ENCODE data around the gene DLX2.

The DLX2 gene

DNA sequence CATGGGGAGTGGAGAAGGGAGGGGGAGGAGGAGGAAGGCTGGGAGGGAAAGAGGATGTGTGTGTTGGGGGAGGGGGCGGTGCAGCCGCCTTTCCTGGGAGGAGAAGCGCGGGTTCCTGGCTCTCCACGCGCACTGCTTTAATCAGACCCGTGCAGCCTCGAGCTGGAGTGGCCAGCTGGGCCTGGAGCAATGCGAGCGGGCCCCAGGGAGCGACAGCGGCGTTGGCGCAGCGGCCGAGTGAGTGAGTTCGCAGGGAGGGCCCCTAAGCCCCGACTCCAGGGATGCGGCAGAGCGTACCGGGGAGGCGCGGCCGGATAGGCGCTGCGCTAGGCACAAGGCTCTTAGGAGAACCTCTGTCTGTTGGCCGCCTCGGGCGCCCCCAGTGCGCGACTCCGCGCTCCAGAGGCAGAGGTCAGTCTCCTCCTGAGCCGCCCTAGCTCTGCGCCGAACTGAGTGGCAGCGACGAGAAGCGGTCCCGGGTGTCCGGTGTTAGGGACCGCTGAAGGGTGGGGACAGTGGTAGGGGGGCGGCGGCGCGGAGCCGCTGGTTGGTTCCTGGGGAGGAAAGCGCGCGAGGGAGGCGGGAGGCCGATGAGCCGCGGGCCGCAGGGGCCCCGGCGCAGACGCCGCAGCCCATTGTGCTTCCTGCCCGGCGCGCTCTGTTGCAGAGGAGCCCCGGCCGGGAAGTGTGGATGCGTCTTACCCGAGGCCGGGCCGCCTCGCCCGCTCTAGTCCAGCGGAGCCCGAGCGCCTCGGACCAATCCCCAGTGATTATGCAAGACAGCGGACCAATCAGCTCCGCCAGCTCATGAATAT, 17.8 kb downstream of the DLX2 start:
- no peaks in the 10 kb centered on the region for H3K36me3 ChIP-seq (ENCODE audit: insufficient read depth, low read length)
- H3K9me3 ChIP-seq (ENCODE audit: low read length) = peaks cover 13% of the 10 kb centered on the region
- H3K4me3 ChIP-seq (ENCODE audit: low read depth in 1 of 2, low read length in 2 of 2) = peak overlapping the region; percentile 25 to 60
- peaks cover 99 to 100% of the 10 kb centered on the region in 2 donors for H3K27me3 ChIP-seq (ENCODE audit: control insufficient read depth in 1 of 2, insufficient read depth in 2 of 2, low read length in 2 of 2)
- no peak overlapping the region for H3K27ac ChIP-seq (ENCODE audit: low read depth, low read length)
- H3K4me1 ChIP-seq (ENCODE audit: insufficient read depth, low read length) = peaks cover 24% of the 10 kb centered on the region
- H3K9ac ChIP-seq (ENCODE audit: low read length) = no peak overlapping the region

DNA sequence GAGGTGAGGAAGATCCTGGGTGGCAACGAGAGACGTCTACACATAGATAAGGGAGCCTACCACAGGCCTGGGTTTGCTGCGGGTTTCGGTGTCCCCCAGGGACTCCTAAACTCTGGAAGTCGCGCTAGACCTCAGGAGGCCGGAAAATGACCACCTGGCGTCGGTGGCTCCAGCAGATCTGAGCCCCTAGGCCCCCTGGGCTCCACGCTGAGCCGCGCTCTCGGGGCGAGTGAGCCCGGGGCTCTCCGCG, 18.4 kb downstream of the DLX2 start:
- Histone ChIP-seq H3K36me3 (ENCODE audit: insufficient read depth, low read length) (no peaks in the 10 kb centered on the region), H3K4me3 (ENCODE audit: low read depth in 1 of 2, low read length in 2 of 2) (peak overlapping the region in 1 of 2 donors; percentile 60), H3K9me3 (ENCODE audit: low read length) (peaks cover 13% of the 10 kb centered on the region), H3K4me1 (ENCODE audit: insufficient read depth, low read length) (peaks cover 24% of the 10 kb centered on the region), H3K27me3 (ENCODE audit: control insufficient read depth in 1 of 2, insufficient read depth in 2 of 2, low read length in 2 of 2) (peaks cover 94 to 95% of the 10 kb centered on the region in 2 donors), H3K27ac (ENCODE audit: low read depth, low read length) (no peak overlapping the region), H3K9ac (ENCODE audit: low read length) (no peak overlapping the region)

- Histone ChIP-seq H3K36me3 (ENCODE audit: insufficient read depth, low read length) (no peaks in the 10 kb centered on the region), H3K4me1 (ENCODE audit: insufficient read depth, low read length) (peaks cover 24% of the 10 kb centered on the region), H3K9me3 (ENCODE audit: low read length) (peaks cover 13% of the 10 kb centered on the region), H3K27me3 (ENCODE audit: control insufficient read depth in 1 of 2, insufficient read depth in 2 of 2, low read length in 2 of 2) (peaks cover 89 to 90% of the 10 kb centered on the region in 2 donors), H3K4me3 (ENCODE audit: low read depth in 1 of 2, low read length in 2 of 2) (no peak overlapping the region), H3K9ac (ENCODE audit: low read length) (no peak overlapping the region), H3K27ac (ENCODE audit: low read depth, low read length) (no peak overlapping the region)
Observed at GRCh38 chr2:172083628-172084394, 18.9 kb downstream of the DLX2 start.

- H3K27ac ChIP-seq (ENCODE audit: low read depth, low read length) = no peak overlapping the region
- H3K4me1 ChIP-seq (ENCODE audit: insufficient read depth, low read length) = peaks cover 18% of the 10 kb centered on the region
- H3K4me3 ChIP-seq (ENCODE audit: low read depth in 1 of 2, low read length in 2 of 2) = no peak overlapping the region
- H3K36me3 ChIP-seq (ENCODE audit: insufficient read depth, low read length) = no peaks in the 10 kb centered on the region
- H3K9ac ChIP-seq (ENCODE audit: low read length) = no peak overlapping the region
- peaks cover 81 to 83% of the 10 kb centered on the region in 2 donors for H3K27me3 ChIP-seq (ENCODE audit: control insufficient read depth in 1 of 2, insufficient read depth in 2 of 2, low read length in 2 of 2)
- peaks cover 8% of the 10 kb centered on the region for H3K9me3 ChIP-seq (ENCODE audit: low read length)
Observed at GRCh38 chr2:172082944-172083627, 19.6 kb downstream of the DLX2 start.

DNA sequence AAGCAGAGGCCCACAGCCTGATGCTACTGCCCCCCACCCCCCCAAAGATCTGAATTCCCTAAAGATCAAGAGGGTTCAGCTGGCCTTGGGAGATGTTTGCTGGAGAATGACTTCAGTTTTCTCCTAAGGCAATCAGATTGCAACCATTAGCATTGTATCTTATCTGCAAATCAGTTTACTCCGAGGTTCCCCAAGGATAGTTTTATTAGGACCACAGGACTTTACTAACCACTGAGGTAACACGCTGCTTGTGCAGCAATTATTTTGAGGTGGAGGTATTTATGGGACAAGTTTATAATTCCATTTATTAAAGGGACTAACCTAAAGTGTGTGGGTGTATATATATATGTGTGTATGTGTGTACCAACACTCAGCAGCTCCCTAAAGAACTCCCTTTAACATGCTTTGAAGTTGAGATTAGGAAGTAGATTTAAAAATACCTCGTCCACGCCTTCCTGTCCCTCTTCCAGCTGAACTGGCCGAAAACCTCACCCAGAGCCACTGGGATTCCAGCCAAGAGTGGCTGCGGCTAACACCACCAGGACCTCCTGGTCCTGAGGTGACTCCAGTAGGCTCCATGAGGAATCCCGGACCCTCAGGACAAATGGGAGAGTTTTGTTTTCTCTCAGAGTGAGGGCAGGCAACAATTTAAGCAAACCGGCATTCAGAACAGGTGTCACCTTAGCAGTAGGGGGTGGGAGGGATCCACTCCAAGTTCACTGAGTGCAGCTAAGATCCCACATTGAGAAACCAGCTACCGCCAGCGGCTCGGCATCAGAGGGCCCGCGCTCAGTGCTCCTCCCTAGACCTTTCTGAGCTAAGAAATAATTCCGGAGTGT, 20.4 kb downstream of the DLX2 start:
- peaks cover 8% of the 10 kb centered on the region for H3K9me3 ChIP-seq (ENCODE audit: low read length)
- H3K27me3 ChIP-seq (ENCODE audit: control insufficient read depth in 1 of 2, insufficient read depth in 2 of 2, low read length in 2 of 2) = peaks cover 74 to 75% of the 10 kb centered on the region in 2 donors
- H3K36me3 ChIP-seq (ENCODE audit: insufficient read depth, low read length) = no peaks in the 10 kb centered on the region
- peaks cover 17% of the 10 kb centered on the region for H3K4me1 ChIP-seq (ENCODE audit: insufficient read depth, low read length)
- no peak overlapping the region for H3K27ac ChIP-seq (ENCODE audit: low read depth, low read length)
- no peak overlapping the region for H3K9ac ChIP-seq (ENCODE audit: low read length)
- no peak overlapping the region for H3K4me3 ChIP-seq (ENCODE audit: low read depth in 1 of 2, low read length in 2 of 2)

- no peak overlapping the region for H3K9ac ChIP-seq (ENCODE audit: low read length)
- peaks cover 65 to 66% of the 10 kb centered on the region in 2 donors for H3K27me3 ChIP-seq (ENCODE audit: control insufficient read depth in 1 of 2, insufficient read depth in 2 of 2, low read length in 2 of 2)
- no peak overlapping the region for H3K4me3 ChIP-seq (ENCODE audit: low read depth in 1 of 2, low read length in 2 of 2)
- no peaks in the 10 kb centered on the region for H3K36me3 ChIP-seq (ENCODE audit: insufficient read depth, low read length)
- H3K9me3 ChIP-seq (ENCODE audit: low read length) = peaks cover 8% of the 10 kb centered on the region
- H3K27ac ChIP-seq (ENCODE audit: low read depth, low read length) = no peak overlapping the region
- peaks cover 17% of the 10 kb centered on the region for H3K4me1 ChIP-seq (ENCODE audit: insufficient read depth, low read length)
Observed at GRCh38 chr2:172081221-172082022, 21.3 kb downstream of the DLX2 start.

DNA sequence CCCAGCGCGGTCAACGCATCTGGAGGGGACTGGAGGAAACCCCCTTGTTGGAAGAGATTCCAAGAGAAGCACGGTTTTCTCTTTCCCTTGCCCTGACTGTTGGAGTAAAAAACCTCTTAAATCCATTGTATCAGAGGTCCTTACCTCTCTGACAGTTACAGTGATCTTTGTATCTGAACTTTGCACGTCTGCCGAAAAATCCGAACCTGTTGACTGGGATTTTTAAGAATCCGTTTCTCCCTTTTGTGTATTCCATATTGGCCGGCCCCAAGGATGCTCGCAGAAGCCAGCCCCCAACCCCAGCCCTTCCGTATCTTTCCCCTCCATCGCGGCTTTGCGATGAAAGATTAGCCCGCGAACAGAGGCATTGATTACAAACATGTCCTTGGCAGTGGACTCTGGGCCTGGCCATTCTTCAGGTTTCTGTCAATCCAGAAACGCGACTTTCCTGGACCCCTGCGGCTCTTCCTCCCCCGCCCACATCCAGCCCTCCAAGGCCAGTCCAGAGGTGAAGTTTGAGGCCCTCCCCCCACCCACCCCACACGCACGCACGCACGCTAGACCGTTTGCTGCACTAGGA, 22.0 kb downstream of the DLX2 start:
- no peak overlapping the region for H3K4me3 ChIP-seq (ENCODE audit: low read depth in 1 of 2, low read length in 2 of 2)
- H3K27me3 ChIP-seq (ENCODE audit: control insufficient read depth in 1 of 2, insufficient read depth in 2 of 2, low read length in 2 of 2) = peaks cover 58 to 60% of the 10 kb centered on the region in 2 donors
- no peaks in the 10 kb centered on the region for H3K36me3 ChIP-seq (ENCODE audit: insufficient read depth, low read length)
- H3K4me1 ChIP-seq (ENCODE audit: insufficient read depth, low read length) = peaks cover 11% of the 10 kb centered on the region
- peaks cover 8% of the 10 kb centered on the region for H3K9me3 ChIP-seq (ENCODE audit: low read length)
- no peak overlapping the region for H3K9ac ChIP-seq (ENCODE audit: low read length)
- no peak overlapping the region for H3K27ac ChIP-seq (ENCODE audit: low read depth, low read length)

GRCh38 chr2:172079838-172080640, 22.7 kb downstream of the DLX2 start:
- H3K9ac ChIP-seq (ENCODE audit: low read length) = no peak overlapping the region
- peaks cover 4% of the 10 kb centered on the region for H3K4me1 ChIP-seq (ENCODE audit: insufficient read depth, low read length)
- H3K36me3 ChIP-seq (ENCODE audit: insufficient read depth, low read length) = no peaks in the 10 kb centered on the region
- peaks cover 51 to 53% of the 10 kb centered on the region in 2 donors for H3K27me3 ChIP-seq (ENCODE audit: control insufficient read depth in 1 of 2, insufficient read depth in 2 of 2, low read length in 2 of 2)
- no peak overlapping the region for H3K27ac ChIP-seq (ENCODE audit: low read depth, low read length)
- H3K9me3 ChIP-seq (ENCODE audit: low read length) = peaks cover 8% of the 10 kb centered on the region
- no peak overlapping the region for H3K4me3 ChIP-seq (ENCODE audit: low read depth in 1 of 2, low read length in 2 of 2)

DNA sequence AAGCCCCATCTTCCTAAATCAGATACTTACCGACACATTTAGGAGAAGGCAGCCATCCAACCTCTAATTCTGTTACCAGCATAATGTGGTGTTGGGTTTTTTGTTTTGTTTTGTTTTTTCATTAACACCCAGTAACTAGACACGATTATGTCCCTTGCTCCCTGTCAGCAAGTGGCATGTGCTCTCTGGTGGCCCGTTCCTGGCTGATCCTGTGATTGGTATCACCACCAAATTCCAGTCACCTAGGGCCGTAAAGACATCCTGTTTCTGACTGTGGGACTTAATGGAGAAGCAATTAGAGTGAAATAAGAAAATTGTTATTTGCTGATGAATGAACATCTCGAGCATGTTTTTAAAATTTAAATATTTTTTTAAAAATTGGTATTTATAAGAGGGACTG, 23.3 kb downstream of the DLX2 start:
- peaks cover 8% of the 10 kb centered on the region for H3K9me3 ChIP-seq (ENCODE audit: low read length)
- H3K27me3 ChIP-seq (ENCODE audit: control insufficient read depth in 1 of 2, insufficient read depth in 2 of 2, low read length in 2 of 2) = peaks cover 45 to 46% of the 10 kb centered on the region in 2 donors
- H3K9ac ChIP-seq (ENCODE audit: low read length) = no peak overlapping the region
- H3K36me3 ChIP-seq (ENCODE audit: insufficient read depth, low read length) = no peaks in the 10 kb centered on the region
- no peak overlapping the region for H3K27ac ChIP-seq (ENCODE audit: low read depth, low read length)
- H3K4me3 ChIP-seq (ENCODE audit: low read depth in 1 of 2, low read length in 2 of 2) = no peak overlapping the region
- H3K4me1 ChIP-seq (ENCODE audit: insufficient read depth, low read length) = peaks cover 4% of the 10 kb centered on the region

- no peaks in the 10 kb centered on the region for H3K4me1 ChIP-seq (ENCODE audit: insufficient read depth, low read length)
- H3K27ac ChIP-seq (ENCODE audit: low read depth, low read length) = no peak overlapping the region
- H3K9ac ChIP-seq (ENCODE audit: low read length) = no peak overlapping the region
- H3K36me3 ChIP-seq (ENCODE audit: insufficient read depth, low read length) = no peaks in the 10 kb centered on the region
- no peak overlapping the region for H3K4me3 ChIP-seq (ENCODE audit: low read depth in 1 of 2, low read length in 2 of 2)
- H3K27me3 ChIP-seq (ENCODE audit: control insufficient read depth in 1 of 2, insufficient read depth in 2 of 2, low read length in 2 of 2) = no peaks in the 10 kb centered on the region
- H3K9me3 ChIP-seq (ENCODE audit: low read length) = no peaks in the 10 kb centered on the region
Observed at GRCh38 chr2:172074254-172074653, 28.4 kb downstream of the DLX2 start.

Measured in muscle layer of colon (tissue), 2 donors.